ENCODE data around the gene CCSER1. TPM values are rescaled to one million over a fixed set of nuclear protein-coding genes. Genes with fewer than 3 reads are reported as not detected.
"Not testable (repeated sequence)": the region's sequence is repeated elsewhere in the genome, so short reads cannot be mapped to it uniquely, and the experiment has no call there.

CCSER1 gene
- total RNA-seq, 4 donors from 2014 or later = 3.2 to 17.3 (median 10.2) TPM

GRCh38 chr4:91258326-91258725 is 1131.1 kb downstream of the CCSER1 start:
- DNase-seq (ENCODE audit: low spot score) = no peak
- ATAC-seq (ENCODE audit: low FRiP score) = no peak
- TF ChIP-seq CTCF (IDR thresholded peaks at IDR 0.05) = no peak

- DNase-seq (ENCODE audit: low spot score) (no peak), ATAC-seq (ENCODE audit: low FRiP score) (no peak)
- no peak for TF ChIP-seq CTCF (IDR thresholded peaks at IDR 0.05)
Measured at GRCh38 chr4:91267543-91267942, 1140.3 kb downstream of the CCSER1 start.

- not testable (repeated sequence) for ATAC-seq (ENCODE audit: low FRiP score); DNase-seq (ENCODE audit: low spot score)
Measured at GRCh38 chr4:91268481-91268880, 1141.3 kb downstream of the CCSER1 start.

- no peak for TF ChIP-seq CTCF (IDR thresholded peaks at IDR 0.05)
- ATAC-seq (ENCODE audit: low FRiP score) (no peak), DNase-seq (ENCODE audit: low spot score) (no peak)
Measured at GRCh38 chr4:91268913-91269312, 1141.7 kb downstream of the CCSER1 start.

- DNase-seq (ENCODE audit: low spot score) (no peak), ATAC-seq (ENCODE audit: low FRiP score) (no peak)
- no peak for TF ChIP-seq CTCF (IDR thresholded peaks at IDR 0.05)
Measured at GRCh38 chr4:91279899-91280298, 1152.7 kb downstream of the CCSER1 start.

- no peak for ATAC-seq (ENCODE audit: low FRiP score)
Measured at GRCh38 chr4:91280551-91281290, 1153.5 kb downstream of the CCSER1 start.

GRCh38 chr4:91282217-91282616 is 1155.0 kb downstream of the CCSER1 start:
- no peak for TF ChIP-seq CTCF (IDR thresholded peaks at IDR 0.05)
- DNase-seq (ENCODE audit: low spot score) (no peak), ATAC-seq (ENCODE audit: low FRiP score) (no peak)

More at GRCh38 chr4:91280551-91281290, 1153.5 kb downstream of the CCSER1 start:
- DNase-seq (ENCODE audit: low spot score) = no peak
- no peak for TF ChIP-seq CTCF (IDR thresholded peaks at IDR 0.05)

Measured in omental fat pad (tissue), 4 donors.